NCI-H2196 treated with DMSO at 0.1 percent for 48 hours (cell line): ENCODE results near the gene AFF1.
"Not testable (repeated sequence)": the region's sequence is repeated elsewhere in the genome, so short reads cannot be mapped to it uniquely, and the experiment has no call there.

Source experiments
- DNase-seq: peaks from one replicate; lab custom pipeline; 2025; ENCODE audit not compliant: unreplicated experiment; lab: John Stamatoyannopoulos, UW

AFF1 gene

DNA sequence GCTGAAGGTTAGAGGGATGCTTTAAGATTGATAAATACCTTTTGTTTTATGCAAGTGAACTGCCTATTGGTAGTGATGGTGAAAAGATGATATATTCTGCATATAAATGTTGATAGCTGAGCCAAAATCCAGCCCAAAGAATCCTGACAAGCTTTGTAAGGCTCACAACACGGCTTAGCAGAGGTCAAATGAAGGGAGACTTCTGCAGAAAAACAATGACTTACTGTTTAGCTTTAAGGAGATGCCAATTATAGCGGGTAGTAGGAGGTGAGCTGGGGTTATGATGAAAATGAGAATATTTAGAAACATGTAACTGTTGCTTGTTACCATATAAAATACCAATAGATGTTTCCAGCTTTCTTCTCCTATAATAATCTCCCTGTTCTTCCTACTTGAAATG is 97.1 kb downstream of the AFF1 start:
- no peak for DNase-seq

- no peak for DNase-seq
These were observed 98.2 kb downstream of the AFF1 start for GRCh38 chr4:87032884-87033533.

DNA sequence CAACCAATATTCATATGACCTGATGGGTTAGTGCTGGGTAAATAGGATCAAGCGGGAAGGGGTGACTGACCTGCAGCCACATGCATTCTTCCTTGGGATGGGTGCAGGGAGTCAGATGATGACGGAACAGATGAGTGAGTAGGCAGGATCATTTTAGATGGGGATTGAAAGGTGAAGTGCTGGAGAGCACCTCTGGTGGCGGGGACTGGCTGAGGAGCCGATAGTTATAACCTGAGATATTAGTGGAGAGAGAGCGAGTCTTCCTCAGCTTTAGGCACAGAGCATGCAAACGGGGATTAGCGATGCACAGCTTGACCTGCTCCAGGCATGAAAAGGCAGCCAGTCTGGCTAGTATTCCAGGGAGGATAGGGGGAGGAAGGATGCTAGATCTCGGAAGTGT is 99.1 kb downstream of the AFF1 start:
- no peak for DNase-seq

GRCh38 chr4:87034527-87034926 is 99.7 kb downstream of the AFF1 start:
- DNase-seq, result no peak

DNA sequence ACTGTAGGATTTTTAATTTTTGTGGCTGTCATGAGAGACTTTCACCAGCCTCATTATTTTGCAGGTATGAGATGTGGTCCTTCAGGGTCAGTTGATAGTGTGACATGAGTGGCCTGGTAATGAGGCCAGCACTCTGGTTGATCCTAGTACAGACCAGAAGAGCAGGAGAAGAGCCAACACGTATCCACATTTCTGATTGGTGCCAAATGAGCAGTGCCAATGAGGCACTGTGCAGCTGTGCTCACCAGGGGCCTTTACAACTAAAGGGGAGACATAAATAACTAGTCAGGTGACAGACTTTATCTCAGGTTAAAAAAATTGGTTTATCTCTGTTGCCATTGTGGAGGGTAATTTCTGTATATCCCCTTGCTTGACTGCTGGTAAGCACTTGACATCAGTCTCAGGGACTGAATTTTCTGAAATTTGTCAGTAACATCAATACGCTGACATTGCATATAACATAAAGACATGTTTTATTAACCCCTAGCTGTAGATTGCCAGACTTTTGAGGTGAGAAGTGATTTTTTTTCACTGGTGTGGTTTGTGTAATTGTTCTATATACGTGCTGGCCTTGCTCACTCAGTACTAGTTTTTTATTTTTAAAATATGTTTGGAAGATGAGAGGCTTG is 101.2 kb downstream of the AFF1 start:
- DNase-seq, result no peak

DNA sequence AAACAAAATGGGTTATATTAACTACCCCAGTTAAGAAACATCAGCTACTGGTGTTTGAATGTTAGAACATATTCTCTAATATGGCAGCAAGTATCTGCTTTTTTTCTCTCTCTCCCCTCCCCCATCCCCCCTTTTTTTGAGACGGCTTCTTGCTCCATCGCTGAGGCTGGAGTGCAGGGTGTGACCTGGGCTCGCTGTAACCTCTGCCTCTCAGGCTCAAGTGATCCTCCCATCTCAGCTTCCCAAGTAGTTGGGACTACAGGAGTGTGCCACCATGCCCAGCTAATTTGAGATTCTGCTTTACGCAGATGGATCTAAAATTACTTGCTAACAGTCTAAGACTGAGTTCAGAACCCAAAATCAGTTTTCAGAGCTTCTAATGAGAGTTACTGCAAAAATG is 101.9 kb downstream of the AFF1 start:
- DNase-seq, result no peak

DNA sequence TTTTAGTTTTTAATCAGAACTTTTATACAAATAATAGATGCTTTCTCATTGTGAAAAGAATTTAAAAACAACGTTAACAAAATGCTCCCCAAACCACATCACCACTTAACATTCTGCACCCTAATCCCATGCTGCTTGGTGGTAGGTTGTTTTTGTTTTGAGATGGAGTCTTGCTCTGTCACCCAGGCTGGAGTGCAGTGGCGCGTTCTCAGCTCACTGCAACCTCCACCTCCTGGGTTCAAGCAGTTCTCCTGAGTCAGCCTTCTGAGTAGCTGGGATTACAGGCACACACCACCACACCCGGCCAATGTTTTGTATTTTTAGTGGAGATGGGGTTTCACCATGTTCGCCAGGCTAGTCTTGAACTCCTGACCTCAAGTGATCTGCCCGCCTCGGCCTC is 102.4 kb downstream of the AFF1 start:
- DNase-seq, result not testable (repeated sequence)

GRCh38 chr4:87037671-87038334 is 103.0 kb downstream of the AFF1 start:
- no peak for DNase-seq

GRCh38 chr4:87038837-87039615 is 104.2 kb downstream of the AFF1 start:
- no peak for DNase-seq

GRCh38 chr4:87041141-87041540 is 106.3 kb downstream of the AFF1 start:
- DNase-seq, result no peak

DNA sequence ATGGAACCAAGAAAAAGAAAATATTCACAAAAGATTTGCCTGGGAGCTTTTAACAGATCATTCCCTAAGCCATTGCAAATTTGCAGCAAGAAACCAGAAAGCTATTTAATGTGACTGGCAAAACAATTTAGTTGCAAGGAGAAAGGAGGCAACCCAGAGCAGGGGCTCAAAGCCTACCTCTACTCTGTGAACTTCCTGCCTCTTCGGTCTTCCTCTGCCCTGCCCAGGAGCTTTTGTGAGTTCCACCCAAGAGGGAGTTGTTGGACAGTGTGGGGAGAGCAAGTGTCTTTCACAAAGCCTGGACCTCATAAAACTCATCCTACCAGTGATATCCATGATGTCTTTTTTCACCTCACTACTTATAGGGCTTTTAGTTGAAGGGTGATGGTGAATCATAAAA is 107.4 kb downstream of the AFF1 start:
- DNase-seq, result no peak

- no peak for DNase-seq
These were observed 108.4 kb downstream of the AFF1 start for GRCh38 chr4:87042986-87043820.

DNA sequence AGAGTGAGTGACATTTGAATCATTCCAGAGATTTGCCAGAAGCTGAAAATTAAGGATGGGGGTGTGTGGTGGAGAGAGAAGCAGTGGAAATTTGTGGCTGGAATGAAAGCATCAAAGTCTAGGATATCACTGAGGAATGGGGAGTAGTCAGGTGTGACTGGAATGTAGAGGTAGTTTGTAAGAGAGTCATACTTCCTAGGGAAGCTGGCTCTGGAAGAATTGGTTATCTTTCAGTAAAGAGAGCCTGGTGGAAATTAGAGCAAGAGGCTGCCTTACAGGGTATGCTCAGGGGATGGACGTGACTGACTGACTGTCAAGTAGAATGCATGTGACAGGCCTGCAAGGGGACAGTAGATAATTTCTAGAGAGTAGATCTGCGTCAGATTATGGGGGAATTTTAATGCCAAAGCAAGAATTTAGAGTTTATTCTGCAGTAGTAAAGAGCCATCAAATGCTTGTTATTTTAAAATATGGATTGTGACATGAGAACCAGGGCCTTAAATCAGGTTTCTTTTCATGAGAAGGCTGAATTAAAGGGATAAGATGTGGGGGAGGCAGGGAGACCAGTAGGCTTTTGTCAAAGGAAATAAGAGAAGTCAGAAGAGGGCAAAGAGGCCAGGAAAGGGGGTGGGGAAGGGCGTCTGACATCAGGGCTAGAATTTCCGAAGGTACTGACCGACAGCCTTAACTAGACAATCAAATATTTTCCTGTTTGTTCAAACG is 109.9 kb downstream of the AFF1 start:
- no peak for DNase-seq

DNA sequence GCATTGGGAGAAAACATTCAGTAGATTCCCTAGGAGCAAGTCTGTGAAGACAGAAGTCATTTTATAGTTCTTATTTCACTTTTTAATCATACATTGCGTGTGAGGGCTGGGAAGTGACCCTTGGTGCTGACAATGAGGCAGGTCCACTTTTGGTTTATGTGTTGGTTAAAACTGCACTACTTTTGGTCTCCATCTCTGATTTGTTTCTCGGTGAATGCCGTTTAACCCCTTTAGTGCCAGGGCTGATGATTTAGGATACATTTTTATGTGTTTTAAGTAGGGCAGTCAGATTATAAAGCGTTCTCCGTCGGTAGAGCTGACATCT is 110.4 kb downstream of the AFF1 start:
- DNase-seq, result no peak

GRCh38 chr4:87045659-87046058 is 110.8 kb downstream of the AFF1 start:
- DNase-seq, result no peak

GRCh38 chr4:87046121-87046551 is 111.3 kb downstream of the AFF1 start:
- DNase-seq, result no peak

DNA sequence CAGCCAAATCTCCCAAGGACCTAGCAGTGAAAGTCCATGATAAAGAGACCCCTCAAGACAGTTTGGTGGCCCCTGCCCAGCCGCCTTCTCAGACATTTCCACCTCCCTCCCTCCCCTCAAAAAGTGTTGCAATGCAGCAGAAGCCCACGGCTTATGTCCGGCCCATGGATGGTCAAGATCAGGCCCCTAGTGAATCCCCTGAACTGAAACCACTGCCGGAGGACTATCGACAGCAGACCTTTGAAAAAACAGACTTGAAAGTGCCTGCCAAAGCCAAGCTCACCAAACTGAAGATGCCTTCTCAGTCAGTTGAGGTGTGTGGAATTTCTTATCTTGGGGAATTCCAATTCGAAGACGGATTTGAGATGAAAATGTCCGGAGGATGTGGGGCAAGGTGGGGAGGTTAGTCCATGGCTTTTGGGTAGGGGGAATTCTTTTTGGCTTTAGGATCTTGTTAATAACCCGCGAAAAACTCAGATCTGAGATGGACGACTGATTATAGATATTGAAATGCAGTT is 112.5 kb downstream of the AFF1 start:
- no peak for DNase-seq

GRCh38 chr4:87049508-87049907 is 114.7 kb downstream of the AFF1 start:
- no peak for DNase-seq

DNA sequence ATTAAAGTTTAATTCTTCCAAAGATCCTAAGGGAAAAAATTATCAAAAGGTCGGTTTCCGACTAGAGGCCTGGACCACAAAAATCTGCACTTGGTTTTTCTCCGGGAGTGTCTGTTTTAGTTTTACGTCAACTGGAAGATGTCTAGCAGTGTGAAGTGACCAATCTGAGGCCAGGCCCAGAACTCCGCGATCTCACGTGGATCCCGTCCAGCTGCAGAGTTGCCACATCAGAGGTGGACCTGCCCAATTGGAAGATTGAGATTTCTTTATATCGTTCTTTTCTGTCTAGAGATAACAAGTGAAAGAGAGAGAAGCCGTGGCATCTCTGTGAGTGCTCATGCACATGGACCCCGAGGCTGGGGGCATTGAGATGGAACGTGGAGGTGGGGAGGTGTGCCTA is 115.8 kb downstream of the AFF1 start:
- DNase-seq, result no peak

DNA sequence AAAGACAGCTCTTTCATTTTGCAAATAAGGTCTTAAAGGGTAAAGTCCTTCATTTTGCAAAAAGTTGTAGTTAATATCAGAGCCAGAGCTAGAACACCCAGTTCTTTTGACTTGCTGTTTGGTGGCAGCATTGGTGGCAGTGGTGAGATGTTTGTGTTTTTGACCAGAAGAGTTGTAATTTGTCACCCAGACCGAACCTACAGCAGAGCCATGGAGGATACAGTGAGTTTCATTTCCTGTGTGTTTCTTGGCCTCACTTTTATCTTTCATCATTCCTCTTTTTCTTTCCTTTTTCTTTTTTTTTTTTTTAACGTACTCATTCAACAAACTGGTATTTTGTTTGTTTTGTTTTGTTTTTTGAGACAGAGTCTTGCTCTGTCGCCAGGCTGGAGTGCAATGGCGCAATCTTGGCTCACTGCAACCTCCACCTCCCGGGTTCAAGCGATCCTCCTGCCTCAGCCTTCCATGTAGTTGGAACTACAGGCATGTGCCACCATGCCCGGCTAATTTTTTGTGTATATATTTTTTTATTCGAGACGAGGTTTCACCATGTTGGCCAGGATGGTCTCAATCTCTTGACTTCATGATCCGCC is 116.4 kb downstream of the AFF1 start:
- DNase-seq, result no peak
